SH-SY5Y (cell line): ENCODE results near the gene ITPR1.

Source experiments
- GATA2 ChIP-seq: IDR thresholded peaks from 2 replicates; pipeline ENCODE4 v1.6.1; 2011; ENCODE audit warnings: mild to moderate bottlenecking, low read depth, low read length
- GATA3 ChIP-seq: IDR thresholded peaks from 2 replicates; pipeline ENCODE4 v1.6.1; 2011; ENCODE audit warnings: low read depth, mild to moderate bottlenecking, low read length, moderate library complexity

ITPR1 gene

GRCh38 chr3:4744405-4745234 lies 251.5 kb downstream of the ITPR1 start:
- TF ChIP-seq GATA3 (no peak), GATA2 (no peak)

GRCh38 chr3:4745235-4745610 lies 252.1 kb downstream of the ITPR1 start:
- TF ChIP-seq GATA2 (no peak), GATA3 (no peak)

GRCh38 chr3:4746241-4746958 lies 253.3 kb downstream of the ITPR1 start:
- TF ChIP-seq GATA3: no peak
- no peak for TF ChIP-seq GATA2

DNA sequence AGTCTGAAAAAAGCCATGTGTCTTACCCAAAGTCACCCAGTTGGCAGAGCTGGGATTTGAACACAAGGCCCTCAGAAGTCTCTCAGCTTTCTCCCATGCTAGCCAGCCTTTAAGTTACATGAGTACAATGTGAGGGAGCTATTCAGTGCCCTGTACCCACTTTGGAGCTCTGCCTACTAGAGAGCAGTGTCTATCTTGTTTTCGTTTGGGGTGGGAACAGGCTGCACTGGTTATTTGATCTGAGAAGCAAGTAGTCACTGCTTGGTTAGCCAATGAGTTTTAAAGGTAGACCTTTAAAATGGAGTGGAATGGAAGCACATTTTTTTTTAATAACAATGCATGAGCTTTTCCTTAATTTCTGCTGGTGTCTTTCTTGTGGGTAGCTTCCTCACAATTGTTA lies 255.0 kb downstream of the ITPR1 start:
- TF ChIP-seq GATA3 (no peak), GATA2 (no peak)

DNA sequence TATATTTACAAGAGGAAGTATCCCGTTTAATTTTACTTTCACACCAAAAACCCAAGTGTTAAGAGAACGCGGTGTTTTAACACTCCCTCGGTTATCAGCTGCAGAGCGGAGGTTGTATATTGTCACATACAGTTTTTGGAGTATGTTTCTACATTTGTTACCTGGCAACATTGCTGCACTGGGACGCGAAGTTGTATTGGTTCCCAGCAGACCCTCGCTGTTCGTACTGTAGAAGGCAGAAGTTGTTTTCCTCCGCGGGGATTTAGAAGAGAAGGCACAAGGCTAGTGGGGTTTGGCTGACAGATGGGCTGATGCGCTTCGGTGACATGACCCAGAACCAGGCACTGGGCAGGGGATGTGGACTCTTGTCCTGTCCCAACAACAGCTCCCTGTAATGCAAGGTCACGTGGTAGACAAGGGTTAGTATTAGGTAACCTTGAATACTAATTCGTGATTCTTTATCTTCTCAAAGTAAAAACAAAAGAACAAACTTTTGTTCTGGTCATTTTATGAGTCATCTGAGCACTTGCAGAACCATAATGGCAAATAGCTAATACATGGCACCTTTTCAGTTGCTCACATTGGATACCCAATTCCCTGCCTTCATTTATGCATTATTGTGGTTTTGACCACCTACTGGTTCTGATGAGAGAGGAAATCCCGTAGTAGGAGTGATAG lies 255.7 kb downstream of the ITPR1 start:
- TF ChIP-seq GATA3: no peak
- TF ChIP-seq GATA2: no peak

DNA sequence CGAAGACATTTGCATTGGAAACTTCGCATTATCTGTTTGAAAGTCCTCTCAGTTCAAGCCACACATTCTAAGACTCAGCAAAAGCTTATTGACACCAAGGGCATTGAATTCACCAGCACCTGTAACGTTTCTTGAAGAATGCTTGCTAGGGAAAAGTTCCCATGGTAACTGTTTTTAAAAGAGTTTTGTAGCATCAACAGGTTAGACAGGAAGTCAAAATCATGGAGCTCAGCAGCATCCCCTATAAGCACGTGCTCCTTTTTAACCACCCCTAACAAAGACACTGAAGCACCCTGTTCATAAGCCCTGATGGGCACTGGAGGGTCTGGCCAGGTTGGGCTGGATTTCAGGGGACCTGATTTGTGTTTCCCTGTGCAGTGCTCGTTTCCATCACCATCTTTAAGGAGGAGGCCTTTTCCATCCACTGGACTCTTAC lies 256.4 kb downstream of the ITPR1 start:
- TF ChIP-seq GATA2: no peak

DNA sequence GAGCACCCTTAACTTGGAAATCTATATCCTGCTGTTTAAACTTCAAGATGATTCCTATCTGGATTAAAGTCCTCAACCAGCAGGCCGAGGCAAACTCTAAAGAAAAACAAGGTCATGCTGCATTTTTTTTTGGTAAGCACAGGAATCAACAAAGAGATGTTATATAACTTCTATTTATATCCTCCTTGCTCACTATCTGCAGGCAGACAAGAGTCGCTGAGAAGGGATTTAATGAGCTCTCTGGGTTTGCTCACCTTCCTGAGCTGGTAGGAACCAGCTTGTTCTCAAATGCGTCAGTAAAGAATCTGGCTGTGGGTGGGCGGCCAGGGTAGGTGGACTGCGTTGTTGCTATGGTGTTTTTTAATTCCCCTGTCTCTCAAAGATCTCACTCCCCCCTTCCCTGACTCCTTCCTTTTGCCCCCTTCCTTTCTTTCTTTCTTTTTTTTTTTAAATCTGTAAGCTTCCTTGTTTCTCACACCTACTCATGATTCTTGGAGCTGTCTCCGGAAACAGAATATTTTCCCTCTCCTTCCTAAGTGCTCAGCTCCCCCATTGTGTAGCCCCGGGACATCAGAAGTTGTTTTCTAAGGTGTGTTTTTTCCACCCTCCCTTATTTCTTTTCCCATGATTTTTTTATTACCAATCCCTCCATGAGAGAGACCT lies 257.3 kb downstream of the ITPR1 start:
- no peak for TF ChIP-seq GATA3
- TF ChIP-seq GATA2: no peak

DNA sequence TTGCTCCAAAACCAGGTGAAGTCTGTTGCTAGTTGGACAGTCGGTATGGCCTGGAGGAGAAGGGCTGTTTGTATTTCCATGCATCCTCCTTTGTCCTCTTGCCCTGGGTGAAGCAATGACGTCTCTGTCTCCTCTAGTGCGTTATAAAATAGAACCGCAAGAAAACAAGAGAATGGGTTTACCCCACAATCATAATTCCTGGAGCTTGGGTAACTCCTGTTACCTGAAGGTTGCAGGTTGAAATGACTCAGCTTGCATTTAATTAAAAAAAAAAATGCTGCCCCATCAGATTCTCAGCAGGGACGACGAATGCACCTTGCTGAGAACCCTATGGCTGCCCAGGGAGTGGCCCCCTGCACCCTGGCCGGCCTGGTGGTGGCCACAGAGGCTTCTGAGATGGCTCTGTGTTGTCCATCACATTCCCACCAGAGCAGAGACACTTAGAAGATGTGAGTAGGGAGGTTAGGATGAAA lies 257.9 kb downstream of the ITPR1 start:
- TF ChIP-seq GATA3 (no peak), GATA2 (no peak)

- TF ChIP-seq GATA2 (no peak), GATA3 (no peak)
These were observed 258.5 kb downstream of the ITPR1 start for GRCh38 chr3:4751502-4752101.

- no peak for TF ChIP-seq GATA2
These were observed 259.3 kb downstream of the ITPR1 start for GRCh38 chr3:4752201-4753072.

DNA sequence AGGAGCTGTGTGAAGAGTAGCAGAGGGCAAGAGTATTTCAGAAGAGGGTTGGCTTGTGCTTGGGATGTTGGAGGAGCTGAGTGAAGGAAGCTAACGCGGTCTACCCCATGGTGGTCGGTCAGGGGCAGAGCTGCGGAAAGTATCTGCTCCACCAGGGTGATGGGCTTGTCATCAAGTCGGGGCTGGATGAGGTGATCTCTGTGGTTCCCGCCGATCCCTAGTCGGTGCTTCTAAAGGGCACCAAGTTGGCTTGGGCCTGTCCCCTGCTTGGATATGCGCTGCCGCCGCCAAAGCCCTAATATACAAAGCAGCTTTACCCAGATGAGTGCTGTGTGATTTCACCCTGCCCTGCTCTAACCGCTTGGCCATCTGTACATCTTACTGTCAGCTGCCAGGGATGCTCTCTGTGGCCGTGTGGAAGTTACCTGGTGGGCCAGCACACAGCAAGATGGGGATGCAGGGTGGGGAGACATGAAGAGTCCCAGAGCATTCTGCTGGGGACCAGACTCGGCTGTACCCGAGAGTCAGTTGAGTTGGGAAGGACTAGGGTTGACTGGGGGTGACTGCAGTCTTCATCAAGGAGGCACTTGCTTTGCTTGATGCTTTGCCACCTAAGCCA lies 260.0 kb downstream of the ITPR1 start:
- no peak for TF ChIP-seq GATA3
- TF ChIP-seq GATA2: no peak
